WTC11 (cell line): Measurements from ENCODE around the gene SNCA. TPM values are rescaled to one million over a fixed set of nuclear protein-coding genes. Genes with fewer than 3 reads are reported as not detected.

Experiments used
- ATAC-seq: fragments of 200-7000 bp; cut with Tn5 transposase; 2 replicates; pipeline ENCODE4 v1.10.0; 2021; ENCODE audit warnings: mild to moderate bottlenecking, moderate library complexity
- CTCF ChIA-PET: fragments of 300-600 bp; sonication (Branson Sonifier 250); formaldehyde crosslinking; loops from one replicate; lab custom pipeline; 2021; ENCODE audit warnings: antibody characterized with exemption; lab: Charles Lee
- POLR2A ChIA-PET: fragments of 350-600 bp; sonication (Branson Sonifier 250); formaldehyde crosslinking; loops from one replicate; lab custom pipeline; 2021; ENCODE audit warnings: antibody characterized with exemption; lab: Charles Lee
- DNase-seq: peaks from one replicate; pipeline ENCODE4 v3.0.0; 2021; ENCODE audit warnings: low spot score
- H3K27ac Mint-ChIP-seq: 2 replicates; pipeline ENCODE4 v1.8.0; 2021; ENCODE audit warnings: mixed read lengths
- H3K27me3 Mint-ChIP-seq: 2 replicates; pipeline ENCODE4 v1.8.0; 2021; ENCODE audit warnings: low read depth, mild to moderate bottlenecking, moderate library complexity, mixed read lengths
- H3K36me3 Mint-ChIP-seq: 2 replicates; pipeline ENCODE4 v1.8.0; 2021; ENCODE audit warnings: mixed read lengths
- H3K4me1 Mint-ChIP-seq: 2 replicates; pipeline ENCODE4 v1.8.0; 2022; ENCODE audit warnings: mixed read lengths
- H3K4me3 Mint-ChIP-seq: 2 replicates; pipeline ENCODE4 v1.8.0; 2021; ENCODE audit warnings: mild to moderate bottlenecking, moderate library complexity, mixed read lengths
- H3K9me3 Mint-ChIP-seq: 2 replicates; pipeline ENCODE4 v1.8.0; 2021; ENCODE audit warnings: mixed read lengths
- CBFB ChIP-seq: sonication (generic); formaldehyde crosslinking; IDR thresholded peaks from 2 replicates; pipeline ENCODE4 v1.8.1; 2022; ENCODE audit warnings: mild to moderate bottlenecking, low read depth, missing genetic modification reagents
- CDX4 ChIP-seq: fragments of 250-450 bp; sonication (Bioruptor Pico); IDR thresholded peaks from 2 replicates; pipeline ENCODE4 v1.9.0; 2021; ENCODE audit warnings: moderate library complexity, mild to moderate bottlenecking, inconsistent platforms, borderline replicate concordance
- E2F5 ChIP-seq: sonication (generic); formaldehyde crosslinking; IDR thresholded peaks from 2 replicates; pipeline ENCODE4 v1.8.1; 2022; ENCODE audit warnings: mild to moderate bottlenecking, moderate library complexity, missing genetic modification reagents
- ELF4 ChIP-seq: sonication (generic); formaldehyde crosslinking; IDR thresholded peaks from 2 replicates; pipeline ENCODE4 v1.8.1; 2022; ENCODE audit warnings: low read depth, mild to moderate bottlenecking, moderate library complexity, missing genetic modification reagents
- EMX1 ChIP-seq: fragments of 250-450 bp; sonication (Bioruptor Pico); IDR thresholded peaks from 2 replicates; pipeline ENCODE4 v1.8.0; 2021; ENCODE audit warnings: mild to moderate bottlenecking
- FOXJ3 ChIP-seq: sonication (generic); formaldehyde crosslinking; IDR thresholded peaks from 2 replicates; pipeline ENCODE4 v1.9.0; 2021; ENCODE audit warnings: missing genetic modification reagents, mild to moderate bottlenecking, borderline replicate concordance
- GABPB1 ChIP-seq: sonication (generic); formaldehyde crosslinking; IDR thresholded peaks from 2 replicates; pipeline ENCODE4 v1.8.1; 2023; ENCODE audit warnings: mild to moderate bottlenecking, missing genetic modification reagents
- HMGXB4 ChIP-seq: sonication (generic); formaldehyde crosslinking; IDR thresholded peaks from 2 replicates; pipeline ENCODE4 v1.8.1; 2023; ENCODE audit warnings: mild to moderate bottlenecking, moderate library complexity, missing genetic modification reagents
- MXD4 ChIP-seq: fragments of 250-450 bp; sonication (Bioruptor Pico); IDR thresholded peaks from 2 replicates; pipeline ENCODE4 v1.8.0; 2021; ENCODE audit warnings: mild to moderate bottlenecking, moderate library complexity, borderline replicate concordance
- NR2C2 ChIP-seq: sonication (generic); formaldehyde crosslinking; IDR thresholded peaks from 2 replicates; pipeline ENCODE4 v1.8.0; 2022; ENCODE audit warnings: mild to moderate bottlenecking, missing genetic modification reagents
- PRRX2 ChIP-seq: fragments of 250-450 bp; sonication (Bioruptor Pico); IDR thresholded peaks from 2 replicates; pipeline ENCODE4 v1.8.0; 2021; ENCODE audit warnings: mild to moderate bottlenecking
- RELA ChIP-seq: sonication (generic); formaldehyde crosslinking; IDR thresholded peaks from 2 replicates; pipeline ENCODE4 v1.8.1; 2022; ENCODE audit warnings: missing genetic modification reagents, mild to moderate bottlenecking, borderline replicate concordance
- SMAD4 ChIP-seq: sonication (generic); formaldehyde crosslinking; IDR thresholded peaks from 2 replicates; pipeline ENCODE4 v1.8.0; 2022; ENCODE audit warnings: mild to moderate bottlenecking, missing genetic modification reagents
- TEAD1 ChIP-seq: sonication (generic); formaldehyde crosslinking; IDR thresholded peaks from 2 replicates; pipeline ENCODE4 v1.8.0; 2022; ENCODE audit warnings: mild to moderate bottlenecking, missing genetic modification reagents
- ZNF317 ChIP-seq: sonication (generic); formaldehyde crosslinking; IDR thresholded peaks from 2 replicates; pipeline ENCODE4 v1.8.1; 2023; ENCODE audit warnings: low read depth, mild to moderate bottlenecking, moderate library complexity, missing genetic modification reagents, borderline replicate concordance
- total RNA-seq: library from RNA; stranded (reverse); gene quantifications from 3 replicates; pipeline ENCODE4 v1.2.3, GENCODE V29; 2021
- TF ChIP-seq, protein P1 (sequence below): sonication (generic); formaldehyde crosslinking; IDR thresholded peaks from 2 replicates; pipeline ENCODE4 v1.8.1; 2022; ENCODE audit warnings: mild to moderate bottlenecking, missing genetic modification reagents, moderate library complexity, borderline replicate concordance
- TF ChIP-seq, protein P2 (sequence below): sonication (generic); formaldehyde crosslinking; IDR thresholded peaks from 2 replicates; pipeline ENCODE4 v1.8.1; 2023; ENCODE audit warnings: mild to moderate bottlenecking, missing genetic modification reagents, moderate library complexity
- TF ChIP-seq, protein P3 (sequence below): sonication (generic); formaldehyde crosslinking; IDR thresholded peaks from 2 replicates; pipeline ENCODE4 v1.8.1; 2023; ENCODE audit warnings: mild to moderate bottlenecking, missing genetic modification reagents
- TF ChIP-seq, protein P4 (sequence below): sonication (generic); formaldehyde crosslinking; IDR thresholded peaks from 2 replicates; pipeline ENCODE4 v1.8.1; 2022; ENCODE audit warnings: low read depth, mild to moderate bottlenecking, moderate library complexity, missing genetic modification reagents, borderline replicate concordance
- TF ChIP-seq, protein P5 (sequence below): sonication (generic); formaldehyde crosslinking; IDR thresholded peaks from 2 replicates; pipeline ENCODE4 v1.8.0; 2022; ENCODE audit warnings: mild to moderate bottlenecking, missing genetic modification reagents
- TF ChIP-seq, protein P6 (sequence below): fragments of 250-450 bp; sonication (Bioruptor Pico); IDR thresholded peaks from 2 replicates; pipeline ENCODE4 v1.9.0; 2021; ENCODE audit warnings: mild to moderate bottlenecking

Gene SNCA
- total RNA-seq, 1 experiment from 2014 or later = 15.0 TPM

- DNase-seq = no peak
- no peaks in the 10 kb centered on the region for H3K27me3 Mint-ChIP-seq
- no peaks in the 10 kb centered on the region for H3K9me3 Mint-ChIP-seq
- H3K27ac Mint-ChIP-seq = no peak overlapping the region
- no peak overlapping the region for H3K4me3 Mint-ChIP-seq
- TF ChIP-seq, protein P1, sequence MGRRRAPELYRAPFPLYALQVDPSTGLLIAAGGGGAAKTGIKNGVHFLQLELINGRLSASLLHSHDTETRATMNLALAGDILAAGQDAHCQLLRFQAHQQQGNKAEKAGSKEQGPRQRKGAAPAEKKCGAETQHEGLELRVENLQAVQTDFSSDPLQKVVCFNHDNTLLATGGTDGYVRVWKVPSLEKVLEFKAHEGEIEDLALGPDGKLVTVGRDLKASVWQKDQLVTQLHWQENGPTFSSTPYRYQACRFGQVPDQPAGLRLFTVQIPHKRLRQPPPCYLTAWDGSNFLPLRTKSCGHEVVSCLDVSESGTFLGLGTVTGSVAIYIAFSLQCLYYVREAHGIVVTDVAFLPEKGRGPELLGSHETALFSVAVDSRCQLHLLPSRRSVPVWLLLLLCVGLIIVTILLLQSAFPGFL (CRISPR knock-in tag) = no peak
- TF ChIP-seq PRRX2 (CRISPR knock-in tag) = no peak
- TF ChIP-seq, protein P2, sequence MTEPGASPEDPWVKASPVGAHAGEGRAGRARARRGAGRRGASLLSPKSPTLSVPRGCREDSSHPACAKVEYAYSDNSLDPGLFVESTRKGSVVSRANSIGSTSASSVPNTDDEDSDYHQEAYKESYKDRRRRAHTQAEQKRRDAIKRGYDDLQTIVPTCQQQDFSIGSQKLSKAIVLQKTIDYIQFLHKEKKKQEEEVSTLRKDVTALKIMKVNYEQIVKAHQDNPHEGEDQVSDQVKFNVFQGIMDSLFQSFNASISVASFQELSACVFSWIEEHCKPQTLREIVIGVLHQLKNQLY (CRISPR knock-in tag) = no peak
- no peak for TF ChIP-seq CBFB
- TF ChIP-seq ELF4 (CRISPR knock-in tag) = no peak
- TF ChIP-seq E2F5 (CRISPR knock-in tag) = no peak
- no peak for TF ChIP-seq TEAD1 (CRISPR knock-in tag)
- no peak for TF ChIP-seq FOXJ3 (CRISPR knock-in tag)
- TF ChIP-seq, protein P3, sequence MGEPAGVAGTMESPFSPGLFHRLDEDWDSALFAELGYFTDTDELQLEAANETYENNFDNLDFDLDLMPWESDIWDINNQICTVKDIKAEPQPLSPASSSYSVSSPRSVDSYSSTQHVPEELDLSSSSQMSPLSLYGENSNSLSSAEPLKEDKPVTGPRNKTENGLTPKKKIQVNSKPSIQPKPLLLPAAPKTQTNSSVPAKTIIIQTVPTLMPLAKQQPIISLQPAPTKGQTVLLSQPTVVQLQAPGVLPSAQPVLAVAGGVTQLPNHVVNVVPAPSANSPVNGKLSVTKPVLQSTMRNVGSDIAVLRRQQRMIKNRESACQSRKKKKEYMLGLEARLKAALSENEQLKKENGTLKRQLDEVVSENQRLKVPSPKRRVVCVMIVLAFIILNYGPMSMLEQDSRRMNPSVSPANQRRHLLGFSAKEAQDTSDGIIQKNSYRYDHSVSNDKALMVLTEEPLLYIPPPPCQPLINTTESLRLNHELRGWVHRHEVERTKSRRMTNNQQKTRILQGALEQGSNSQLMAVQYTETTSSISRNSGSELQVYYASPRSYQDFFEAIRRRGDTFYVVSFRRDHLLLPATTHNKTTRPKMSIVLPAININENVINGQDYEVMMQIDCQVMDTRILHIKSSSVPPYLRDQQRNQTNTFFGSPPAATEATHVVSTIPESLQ (CRISPR knock-in tag) = no peak
- no peak for TF ChIP-seq RELA
- TF ChIP-seq CDX4 (CRISPR knock-in tag) = no peak
- TF ChIP-seq MXD4 (CRISPR knock-in tag) = no peak
- TF ChIP-seq, protein P4, sequence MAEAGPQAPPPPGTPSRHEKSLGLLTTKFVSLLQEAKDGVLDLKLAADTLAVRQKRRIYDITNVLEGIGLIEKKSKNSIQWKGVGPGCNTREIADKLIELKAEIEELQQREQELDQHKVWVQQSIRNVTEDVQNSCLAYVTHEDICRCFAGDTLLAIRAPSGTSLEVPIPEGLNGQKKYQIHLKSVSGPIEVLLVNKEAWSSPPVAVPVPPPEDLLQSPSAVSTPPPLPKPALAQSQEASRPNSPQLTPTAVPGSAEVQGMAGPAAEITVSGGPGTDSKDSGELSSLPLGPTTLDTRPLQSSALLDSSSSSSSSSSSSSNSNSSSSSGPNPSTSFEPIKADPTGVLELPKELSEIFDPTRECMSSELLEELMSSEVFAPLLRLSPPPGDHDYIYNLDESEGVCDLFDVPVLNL (CRISPR knock-in tag) = no peak
- TF ChIP-seq GABPB1 = no peak
- TF ChIP-seq HMGXB4 (CRISPR knock-in tag) = no peak
- POLR2A ChIA-PET = no interaction called here
- no peaks in the 10 kb centered on the region for H3K36me3 Mint-ChIP-seq
- no peak for ATAC-seq
- peaks cover 5% of the 10 kb centered on the region for H3K4me1 Mint-ChIP-seq
- CTCF ChIA-PET = no interaction called here
Measured at GRCh38 chr4:89719536-89720090, 117.3 kb downstream of the SNCA start.

DNA sequence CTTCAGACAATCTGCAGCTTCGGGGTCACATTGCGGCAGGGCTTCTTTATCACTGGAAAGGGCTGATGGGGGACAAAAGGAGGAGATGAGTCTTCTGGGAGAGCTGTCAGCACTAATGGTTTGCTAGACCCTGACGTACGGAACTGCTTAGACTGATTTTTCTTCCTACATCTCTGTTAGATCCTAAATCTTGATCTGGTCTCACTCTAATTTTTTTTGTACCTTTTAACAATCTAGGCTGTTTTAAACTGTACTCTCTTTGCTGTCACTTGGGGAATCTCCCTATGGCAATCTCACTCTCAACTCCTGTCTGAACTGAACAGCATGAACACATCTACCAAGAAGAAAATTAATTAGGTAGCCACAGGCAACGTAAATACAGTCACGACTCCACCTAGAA lies 120.1 kb downstream of the SNCA start:
- Mint-ChIP-seq H3K4me1 (peaks cover 15% of the 10 kb centered on the region), H3K9me3 (no peaks in the 10 kb centered on the region), H3K36me3 (no peaks in the 10 kb centered on the region), H3K27ac (no peak overlapping the region), H3K4me3 (no peak overlapping the region), H3K27me3 (no peaks in the 10 kb centered on the region)
- ATAC-seq (no peak), DNase-seq (no peak)
- ChIA-PET POLR2A (no interaction called here), CTCF (no interaction called here)
- TF ChIP-seq, protein P5, sequence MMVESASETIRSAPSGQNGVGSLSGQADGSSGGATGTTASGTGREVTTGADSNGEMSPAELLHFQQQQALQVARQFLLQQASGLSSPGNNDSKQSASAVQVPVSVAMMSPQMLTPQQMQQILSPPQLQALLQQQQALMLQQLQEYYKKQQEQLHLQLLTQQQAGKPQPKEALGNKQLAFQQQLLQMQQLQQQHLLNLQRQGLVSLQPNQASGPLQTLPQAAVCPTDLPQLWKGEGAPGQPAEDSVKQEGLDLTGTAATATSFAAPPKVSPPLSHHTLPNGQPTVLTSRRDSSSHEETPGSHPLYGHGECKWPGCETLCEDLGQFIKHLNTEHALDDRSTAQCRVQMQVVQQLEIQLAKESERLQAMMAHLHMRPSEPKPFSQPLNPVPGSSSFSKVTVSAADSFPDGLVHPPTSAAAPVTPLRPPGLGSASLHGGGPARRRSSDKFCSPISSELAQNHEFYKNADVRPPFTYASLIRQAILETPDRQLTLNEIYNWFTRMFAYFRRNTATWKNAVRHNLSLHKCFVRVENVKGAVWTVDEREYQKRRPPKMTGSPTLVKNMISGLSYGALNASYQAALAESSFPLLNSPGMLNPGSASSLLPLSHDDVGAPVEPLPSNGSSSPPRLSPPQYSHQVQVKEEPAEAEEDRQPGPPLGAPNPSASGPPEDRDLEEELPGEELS (CRISPR knock-in tag) = no peak
- TF ChIP-seq NR2C2 (CRISPR knock-in tag) (no peak), EMX1 (CRISPR knock-in tag) (no peak), SMAD4 (CRISPR knock-in tag) (no peak), ZNF317 (CRISPR knock-in tag) (no peak)
- TF ChIP-seq, protein P6, sequence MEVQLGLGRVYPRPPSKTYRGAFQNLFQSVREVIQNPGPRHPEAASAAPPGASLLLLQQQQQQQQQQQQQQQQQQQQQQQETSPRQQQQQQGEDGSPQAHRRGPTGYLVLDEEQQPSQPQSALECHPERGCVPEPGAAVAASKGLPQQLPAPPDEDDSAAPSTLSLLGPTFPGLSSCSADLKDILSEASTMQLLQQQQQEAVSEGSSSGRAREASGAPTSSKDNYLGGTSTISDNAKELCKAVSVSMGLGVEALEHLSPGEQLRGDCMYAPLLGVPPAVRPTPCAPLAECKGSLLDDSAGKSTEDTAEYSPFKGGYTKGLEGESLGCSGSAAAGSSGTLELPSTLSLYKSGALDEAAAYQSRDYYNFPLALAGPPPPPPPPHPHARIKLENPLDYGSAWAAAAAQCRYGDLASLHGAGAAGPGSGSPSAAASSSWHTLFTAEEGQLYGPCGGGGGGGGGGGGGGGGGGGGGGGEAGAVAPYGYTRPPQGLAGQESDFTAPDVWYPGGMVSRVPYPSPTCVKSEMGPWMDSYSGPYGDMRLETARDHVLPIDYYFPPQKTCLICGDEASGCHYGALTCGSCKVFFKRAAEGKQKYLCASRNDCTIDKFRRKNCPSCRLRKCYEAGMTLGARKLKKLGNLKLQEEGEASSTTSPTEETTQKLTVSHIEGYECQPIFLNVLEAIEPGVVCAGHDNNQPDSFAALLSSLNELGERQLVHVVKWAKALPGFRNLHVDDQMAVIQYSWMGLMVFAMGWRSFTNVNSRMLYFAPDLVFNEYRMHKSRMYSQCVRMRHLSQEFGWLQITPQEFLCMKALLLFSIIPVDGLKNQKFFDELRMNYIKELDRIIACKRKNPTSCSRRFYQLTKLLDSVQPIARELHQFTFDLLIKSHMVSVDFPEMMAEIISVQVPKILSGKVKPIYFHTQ (CRISPR knock-in tag) = no peak
